Uterus (tissue), 2 donors: Measurements from ENCODE around the gene HBA1.

Experiments
- CTCF ChIP-seq, 4 experiments: fragments of 200-600 bp in 2 of 4; fragments of 450-650 bp in 2 of 4; sonication (generic) in 2 of 4; IDR thresholded peaks; one replicate each; pipeline ENCODE4 v1.5.1; 2016 to 2019; ENCODE audit warnings: antibody characterized with exemption in 4 of 4, mild to moderate bottlenecking in 2 of 4, moderate library complexity in 1 of 4
- POLR2A ChIP-seq, 2 donors: fragments of 450-650 bp; IDR thresholded peaks; one replicate each; pipeline ENCODE4 v1.6.1; 2016; ENCODE audit warnings: antibody characterized with exemption in 2 of 2, mild to moderate bottlenecking in 1 of 2, moderate library complexity in 1 of 2

DNA sequence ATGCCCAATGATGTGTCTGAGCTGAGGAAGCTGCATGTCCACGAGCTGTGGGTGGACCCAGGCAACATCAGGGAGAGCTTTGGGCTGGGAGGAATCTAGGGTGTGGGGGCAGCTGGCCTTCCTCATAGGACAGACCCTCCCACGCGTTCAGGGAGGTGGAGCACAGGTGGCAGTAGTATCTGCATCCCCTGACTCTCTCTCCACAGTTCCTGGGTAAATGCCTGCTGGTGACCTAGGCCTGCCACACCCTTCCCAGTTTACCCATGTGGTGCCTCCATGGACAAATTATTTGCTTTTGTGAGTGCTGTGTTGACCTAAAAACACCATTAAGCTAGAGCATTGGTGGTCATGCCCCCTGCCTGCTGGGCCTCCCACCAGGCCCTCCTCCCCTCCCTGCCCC lies 7.5 kb upstream of the HBA1 start:
- TF ChIP-seq CTCF (IDR thresholded peaks at IDR 0.05), result no peak
- no peak for TF ChIP-seq POLR2A (IDR thresholded peaks at IDR 0.05)
